ENCODE results near the gene RAPGEF2. TPM values are rescaled to one million over a fixed set of nuclear protein-coding genes. Genes with fewer than 3 reads are reported as not detected.

The RAPGEF2 gene
- total and polyA plus RNA-seq, 2 experiments from 2014 or later: 10.2 to 63.1 TPM

GRCh38 chr4:159303435-159303834 lies 200.6 kb downstream of the RAPGEF2 start (continued):
- TF ChIP-seq ZNF462 (CRISPR knock-in tag; IDR thresholded peaks at IDR 0.05) (no peak), STAT1 (IDR thresholded peaks at IDR 0.05; ENCODE audit: unreplicated experiment) (no peak), ZNF331 (CRISPR knock-in tag; IDR thresholded peaks at IDR 0.05; ENCODE audit: low read depth) (no peak), JUNB (IDR thresholded peaks at IDR 0.05; ENCODE audit: unreplicated experiment) (no peak), EZH2 (IDR thresholded peaks at IDR 0.05; ENCODE audit: low read depth, unreplicated experiment) (no peak), ETS1 (IDR thresholded peaks at IDR 0.05) (no peak)

GRCh38 chr4:159305129-159305528 lies 202.2 kb downstream of the RAPGEF2 start:
- ATAC-seq (no peak), DNase-seq (ENCODE audit: low spot score) (no peak)
- peaks cover 5% of the 10 kb centered on the region; the same call in 1 of the 3 replicates for H3K36me3 Mint-ChIP-seq (ENCODE audit: low read depth)
- no peaks in the 10 kb centered on the region for H3K27me3 Mint-ChIP-seq (ENCODE audit: insufficient read depth, low read depth, poor library complexity)
- Histone ChIP-seq H3K4me3 (no peak overlapping the region), H4K20me1 (replicated peaks; ENCODE audit: insufficient read depth) (no peaks in the 10 kb centered on the region; the same call in 1 of the 2 replicates), H3K9me2 (ENCODE audit: insufficient read depth) (no peaks in the 10 kb centered on the region), H3K79me2 (replicated peaks; ENCODE audit: insufficient read depth) (peaks cover 9% of the 10 kb centered on the region; the same call in 1 of the 2 replicates), H3K27ac (ENCODE audit: low read depth) (no peak overlapping the region), H3K27me3 (ENCODE audit: insufficient read depth) (no peaks in the 10 kb centered on the region), H3K36me3 (ENCODE audit: insufficient read depth) (no peaks in the 10 kb centered on the region), H3F3A (replicated peaks; ENCODE audit: low read depth) (no peaks in the 10 kb centered on the region), H2AFZ (no peak overlapping the region), H3K4me1 (ENCODE audit: insufficient read depth) (peaks cover 10% of the 10 kb centered on the region), H3K4me2 (no peak overlapping the region)
- H3K27ac Mint-ChIP-seq: no peak overlapping the region
- H3K4me3 Mint-ChIP-seq: no peak overlapping the region
- peaks cover 19% of the 10 kb centered on the region for H3K4me1 Mint-ChIP-seq
- no peak for TF ChIP-seq CREB1 (CRISPR knock-in tag; IDR thresholded peaks at IDR 0.05; ENCODE audit: low read depth)
- no peak for TF ChIP-seq ZNF331 (CRISPR knock-in tag; IDR thresholded peaks at IDR 0.05; ENCODE audit: low read depth)
- no peak for TF ChIP-seq EZH2phosphoT487 (IDR thresholded peaks at IDR 0.05; ENCODE audit: unreplicated experiment)
- TF ChIP-seq CTCF (conservative IDR thresholded peaks at IDR 0.05; ENCODE audit: low read depth in 2 of 2): no peak
- no peak for TF ChIP-seq ZNF114 (CRISPR knock-in tag; IDR thresholded peaks at IDR 0.05)
- no peak for TF ChIP-seq REST (IDR thresholded peaks at IDR 0.05; ENCODE audit: unreplicated experiment)
- H3K9me3 Mint-ChIP-seq: no peaks in the 10 kb centered on the region
